ENCODE results near the gene PDZD7. TPM values are rescaled to one million over a fixed set of nuclear protein-coding genes. Genes with fewer than 3 reads are reported as not detected.

PDZD7 gene
- total RNA-seq, 1 experiment from 2014 or later = 1.4 TPM

Other genes starting within 250 kb of the PDZD7 start
- 10.7 and 19.9 TPM in 2 replicates for gene SLF2, start 118.2 kb downstream of the PDZD7 start, total RNA-seq (2014; rRNA removed; shearing (Covaris generic); ENCODE audit: low replicate concordance)
- not detected in 2 replicates for gene SEMA4G, start 61.6 kb downstream of the PDZD7 start, total RNA-seq (2014; rRNA removed; shearing (Covaris generic); ENCODE audit: low replicate concordance)
- gene MRPL43, start 43.6 kb downstream of the PDZD7 start, total RNA-seq (2014; rRNA removed; shearing (Covaris generic); ENCODE audit: low replicate concordance) = 85.9 and 134 TPM in 2 replicates
- gene TWNK, start 43.6 kb downstream of the PDZD7 start, total RNA-seq (2014; rRNA removed; shearing (Covaris generic); ENCODE audit: low replicate concordance) = 13.3 and 14.6 TPM in 2 replicates
- 60.9 and 64.4 TPM in 2 replicates for gene LZTS2, start 31.3 kb downstream of the PDZD7 start, total RNA-seq (2014; rRNA removed; shearing (Covaris generic); ENCODE audit: low replicate concordance)
- gene SFXN3, start 105 bp upstream of the PDZD7 start, total RNA-seq (2014; rRNA removed; shearing (Covaris generic); ENCODE audit: low replicate concordance) = 27.4 and 38.5 TPM in 2 replicates
- 27.7 and 54.4 TPM in 2 replicates for gene KAZALD1, start 30.9 kb upstream of the PDZD7 start, total RNA-seq (2014; rRNA removed; shearing (Covaris generic); ENCODE audit: low replicate concordance)
- not detected in 2 replicates for gene TLX1, start 100.2 kb upstream of the PDZD7 start, total RNA-seq (2014; rRNA removed; shearing (Covaris generic); ENCODE audit: low replicate concordance)
- gene LBX1, start 198.3 kb upstream of the PDZD7 start, total RNA-seq (2014; rRNA removed; shearing (Covaris generic); ENCODE audit: low replicate concordance) = 2.0 and 3.0 TPM in 2 replicates

Data from MG63 (cell line).